ENCODE data around the gene RBFOX2. TPM values are rescaled to one million over a fixed set of nuclear protein-coding genes. Genes with fewer than 3 reads are reported as not detected.
A peak's percentile ranks its signal among the peaks of the same experiment; 100 is the strongest.
"Not testable (repeated sequence)": the region's sequence is repeated elsewhere in the genome, so short reads cannot be mapped to it uniquely, and the experiment has no call there.

The RBFOX2 gene
- total and polyA plus RNA-seq, 8 donors: 12.9 to 33.7 (median 16.7) TPM

DNA sequence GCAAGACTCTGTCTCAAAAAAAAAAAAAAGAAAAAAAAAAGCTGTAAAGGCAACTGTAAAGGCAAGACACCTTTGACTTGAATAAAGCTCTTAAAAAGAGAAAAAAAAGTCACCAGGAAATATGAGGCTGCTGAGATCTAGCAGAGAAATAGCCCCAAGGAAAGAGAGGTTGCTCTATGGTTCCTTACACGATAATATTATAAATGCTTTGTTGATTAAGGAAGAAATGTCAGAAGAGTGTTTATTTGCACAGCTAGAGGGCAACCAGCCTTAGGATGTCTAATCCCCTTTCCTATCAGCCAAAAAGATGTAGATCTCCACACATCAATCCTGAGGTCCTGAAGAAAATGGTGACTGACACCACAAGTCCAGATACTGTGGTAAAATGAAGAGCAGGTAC lies 32.0 kb downstream of the RBFOX2 start:
- no peaks in the 10 kb centered on the region for H3K36me3 ChIP-seq
- no peaks in the 10 kb centered on the region for H3K27me3 ChIP-seq
- WGBS, 2 donors: 29 to 33% methylated on average over 1 of the region's 1 CpG
- TF ChIP-seq, protein P1, sequence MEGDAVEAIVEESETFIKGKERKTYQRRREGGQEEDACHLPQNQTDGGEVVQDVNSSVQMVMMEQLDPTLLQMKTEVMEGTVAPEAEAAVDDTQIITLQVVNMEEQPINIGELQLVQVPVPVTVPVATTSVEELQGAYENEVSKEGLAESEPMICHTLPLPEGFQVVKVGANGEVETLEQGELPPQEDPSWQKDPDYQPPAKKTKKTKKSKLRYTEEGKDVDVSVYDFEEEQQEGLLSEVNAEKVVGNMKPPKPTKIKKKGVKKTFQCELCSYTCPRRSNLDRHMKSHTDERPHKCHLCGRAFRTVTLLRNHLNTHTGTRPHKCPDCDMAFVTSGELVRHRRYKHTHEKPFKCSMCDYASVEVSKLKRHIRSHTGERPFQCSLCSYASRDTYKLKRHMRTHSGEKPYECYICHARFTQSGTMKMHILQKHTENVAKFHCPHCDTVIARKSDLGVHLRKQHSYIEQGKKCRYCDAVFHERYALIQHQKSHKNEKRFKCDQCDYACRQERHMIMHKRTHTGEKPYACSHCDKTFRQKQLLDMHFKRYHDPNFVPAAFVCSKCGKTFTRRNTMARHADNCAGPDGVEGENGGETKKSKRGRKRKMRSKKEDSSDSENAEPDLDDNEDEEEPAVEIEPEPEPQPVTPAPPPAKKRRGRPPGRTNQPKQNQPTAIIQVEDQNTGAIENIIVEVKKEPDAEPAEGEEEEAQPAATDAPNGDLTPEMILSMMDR (IDR thresholded peaks at IDR 0.05): no peak
- DNase-seq (no peak), ATAC-seq (no peak), FAIRE-seq (no peak)
- intact Hi-C loops (cut with DNase I): no loop called here
- no peak overlapping the region for H3K27ac ChIP-seq
- H3K4me1 ChIP-seq: peaks cover 0 to 9% (median 0%) of the 10 kb centered on the region in 3 donors
- no peaks in the 10 kb centered on the region for H3K9me3 ChIP-seq
- H3K4me3 ChIP-seq: no peak overlapping the region

DNA sequence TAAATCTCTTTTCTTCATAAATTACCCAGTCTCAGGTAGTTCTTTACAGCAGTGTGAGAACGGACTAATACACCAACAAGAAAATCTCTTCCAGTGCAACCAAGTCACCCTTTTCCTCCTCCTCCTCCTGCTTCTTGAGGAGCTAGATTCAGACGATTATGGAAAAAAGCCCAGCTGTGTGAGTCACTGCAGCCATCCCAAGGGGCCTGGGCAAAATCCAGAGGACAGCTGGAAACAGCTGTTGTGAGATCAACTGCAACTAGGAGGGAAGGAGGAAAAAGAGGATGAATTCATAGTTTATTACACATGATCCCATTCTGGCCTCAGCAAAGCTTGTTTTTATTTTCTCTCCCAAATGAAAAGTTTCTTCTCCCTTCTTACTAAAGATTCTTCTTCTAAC lies 32.9 kb downstream of the RBFOX2 start:
- intact Hi-C loops (cut with DNase I): no loop called here
- Histone ChIP-seq H3K4me1 (peaks cover 0 to 7% (median 0%) of the 10 kb centered on the region in 3 donors), H3K9me3 (no peaks in the 10 kb centered on the region), H3K27me3 (no peaks in the 10 kb centered on the region), H3K36me3 (no peaks in the 10 kb centered on the region), H3K27ac (peak overlapping the region in 1 of 4 donors; percentile 42), H3K4me3 (no peak overlapping the region)
- peak; percentile 26 for FAIRE-seq
- DNase-seq: peak in 2 of 6 donors; percentile 35
- peak in 3 of 4 donors; percentile 48 to 72 (median 71) for ATAC-seq
- TF ChIP-seq, protein P1 (IDR thresholded peaks at IDR 0.05): no peak
- 54 to 69% methylated on average over 2 of the region's 2 CpGs for WGBS, 2 donors

DNA sequence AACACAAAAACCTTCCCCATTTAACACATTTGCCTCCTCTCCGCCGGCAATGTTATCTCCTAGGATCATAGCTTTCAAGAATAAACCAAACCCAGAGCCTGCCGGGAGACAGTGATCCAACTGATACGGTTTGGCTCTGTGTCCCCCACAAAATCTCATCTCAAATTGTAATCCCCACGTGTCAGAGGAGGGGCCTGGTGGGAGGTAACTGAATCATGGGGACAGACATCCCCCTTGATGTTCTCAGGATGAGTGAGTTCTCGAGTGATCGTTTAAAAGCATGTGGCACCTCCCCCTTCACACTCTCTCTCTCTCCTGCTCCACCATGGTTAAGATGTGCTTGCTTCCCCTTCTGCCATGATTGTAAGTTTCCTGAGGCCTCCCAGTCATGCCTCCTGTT lies 33.3 kb downstream of the RBFOX2 start:
- Histone ChIP-seq H3K27me3 (no peaks in the 10 kb centered on the region), H3K9me3 (no peaks in the 10 kb centered on the region), H3K36me3 (no peaks in the 10 kb centered on the region), H3K4me3 (no peak overlapping the region), H3K4me1 (peaks cover 0 to 5% (median 0%) of the 10 kb centered on the region in 3 donors), H3K27ac (no peak overlapping the region)
- FAIRE-seq (no peak), DNase-seq (no peak), ATAC-seq (peak in 1 of 4 donors; percentile 31)
- TF ChIP-seq, protein P1 (IDR thresholded peaks at IDR 0.05): no peak
- intact Hi-C loops (cut with DNase I): no loop called here
- 80 to 82% methylated on average over 7 of the region's 7 CpGs for WGBS, 2 donors

DNA sequence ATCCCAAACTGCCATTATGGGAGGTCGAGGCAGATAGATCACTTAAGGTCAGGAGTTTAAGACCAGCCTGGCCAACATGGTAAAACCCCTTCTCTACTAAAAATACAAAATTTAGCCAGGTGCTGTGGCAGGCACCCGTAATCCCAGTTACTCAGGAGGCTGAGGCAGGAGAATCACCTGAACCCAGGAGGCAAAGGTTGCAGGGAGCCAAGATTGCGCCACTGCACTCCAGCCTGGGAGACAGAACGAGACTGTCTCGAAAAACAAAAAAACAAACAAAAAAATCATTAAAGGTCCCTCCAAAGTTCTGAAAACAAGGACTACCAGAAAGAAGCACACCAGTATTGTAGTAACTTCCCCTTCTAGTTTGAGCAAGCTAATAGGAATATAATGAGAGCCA lies 34.9 kb downstream of the RBFOX2 start:
- H3K9me3 ChIP-seq; H3K4me3 ChIP-seq; H3K4me1 ChIP-seq; intact Hi-C loops (cut with DNase I); H3K27ac ChIP-seq; ATAC-seq; H3K27me3 ChIP-seq; FAIRE-seq; H3K36me3 ChIP-seq; DNase-seq: not testable (repeated sequence)
- 93 to 95% methylated on average over 5 of the region's 5 CpGs for WGBS, 2 donors

DNA sequence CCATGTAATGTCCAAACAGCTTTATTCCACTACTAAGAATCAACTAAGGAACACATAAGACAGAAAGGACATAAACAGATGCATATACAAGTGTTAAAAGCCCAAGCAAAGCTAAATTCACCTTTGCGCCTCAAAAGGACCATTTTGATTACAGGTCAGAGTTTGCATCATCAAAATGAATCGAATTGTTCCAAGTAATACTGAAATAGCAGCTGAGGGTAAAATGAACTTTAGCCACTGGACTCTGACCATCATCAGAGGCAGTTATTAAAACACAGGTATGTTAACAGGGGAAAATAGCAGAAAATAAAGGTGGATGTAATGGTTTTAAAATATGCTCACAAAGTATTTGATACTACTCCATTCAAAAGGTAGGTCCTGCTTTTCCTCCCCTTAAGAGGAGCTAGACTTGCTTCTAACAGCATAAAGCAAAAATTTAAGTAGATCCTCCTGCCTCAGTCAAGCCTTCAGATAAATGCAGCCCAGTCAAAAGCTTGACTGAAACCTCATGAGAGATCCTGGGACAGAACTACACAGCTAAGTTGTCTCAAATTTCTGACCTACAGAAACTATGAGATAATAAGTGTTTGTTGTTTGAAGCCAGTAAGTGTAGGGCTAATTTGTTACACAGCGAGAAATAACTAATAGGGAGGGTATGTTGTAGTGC lies 35.4 kb downstream of the RBFOX2 start:
- no peak overlapping the region for H3K27ac ChIP-seq
- TF ChIP-seq, protein P1 (IDR thresholded peaks at IDR 0.05): no peak
- peaks cover 0 to 7% (median 0%) of the 10 kb centered on the region in 3 donors for H3K4me1 ChIP-seq
- ATAC-seq: no peak
- WGBS, 2 donors: 95 to 98% methylated on average over 3 of the region's 3 CpGs
- H3K9me3 ChIP-seq: no peaks in the 10 kb centered on the region
- DNase-seq: no peak
- H3K27me3 ChIP-seq: no peaks in the 10 kb centered on the region
- intact Hi-C loops (cut with DNase I): no loop called here
- no peak overlapping the region for H3K4me3 ChIP-seq
- no peak for FAIRE-seq
- no peaks in the 10 kb centered on the region for H3K36me3 ChIP-seq

All from pancreas (tissue), 10 donors.